OCI-LY1 (cell line): ENCODE data around the gene ATP2B2.

Experiments used
- CTCF ChIP-seq: fragments of 200-600 bp; sonication (generic), shearing (Covaris generic); IDR thresholded peaks from 2 replicates; pipeline ENCODE4 v1.5.1; 2017; ENCODE audit warnings: mild to moderate bottlenecking, antibody characterized with exemption, low read length, moderate library complexity, mixed read lengths
- EZH2 ChIP-seq: fragments of 200-600 bp; sonication (generic), shearing (Covaris generic); IDR thresholded peaks from 2 replicates; pipeline ENCODE4 v1.8.0; 2017; ENCODE audit warnings: borderline replicate concordance, mixed run types, mild to moderate bottlenecking, antibody characterized with exemption, low read length, moderate library complexity, mixed read lengths

GRCh38 chr3:10508235-10508618 lies 2.8 kb upstream of the ATP2B2 start:
- TF ChIP-seq CTCF (no peak), EZH2 (no peak)
